NCI-H1436 (cell line): ENCODE measurements around the gene LRRC55.

Experiments
- DNase-seq: peaks from one replicate; lab custom pipeline; 2025; lab: John Stamatoyannopoulos, UW

LRRC55 gene, protein sequence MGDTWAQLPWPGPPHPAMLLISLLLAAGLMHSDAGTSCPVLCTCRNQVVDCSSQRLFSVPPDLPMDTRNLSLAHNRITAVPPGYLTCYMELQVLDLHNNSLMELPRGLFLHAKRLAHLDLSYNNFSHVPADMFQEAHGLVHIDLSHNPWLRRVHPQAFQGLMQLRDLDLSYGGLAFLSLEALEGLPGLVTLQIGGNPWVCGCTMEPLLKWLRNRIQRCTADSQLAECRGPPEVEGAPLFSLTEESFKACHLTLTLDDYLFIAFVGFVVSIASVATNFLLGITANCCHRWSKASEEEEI

GRCh38 chr11:57181678-57182305 lies at the start of gene LRRC55:
LRRC55 (plus strand) TSS chr11:57181953; CDS start chr11:57182023, 70 bp downstream.
- no peak for DNase-seq

GRCh38 chr11:57133366-57134038 lies 48.3 kb upstream of the LRRC55 start:
- no peak for DNase-seq

- DNase-seq, result no peak
Measured at GRCh38 chr11:57134284-57134683, 47.5 kb upstream of the LRRC55 start.

DNA sequence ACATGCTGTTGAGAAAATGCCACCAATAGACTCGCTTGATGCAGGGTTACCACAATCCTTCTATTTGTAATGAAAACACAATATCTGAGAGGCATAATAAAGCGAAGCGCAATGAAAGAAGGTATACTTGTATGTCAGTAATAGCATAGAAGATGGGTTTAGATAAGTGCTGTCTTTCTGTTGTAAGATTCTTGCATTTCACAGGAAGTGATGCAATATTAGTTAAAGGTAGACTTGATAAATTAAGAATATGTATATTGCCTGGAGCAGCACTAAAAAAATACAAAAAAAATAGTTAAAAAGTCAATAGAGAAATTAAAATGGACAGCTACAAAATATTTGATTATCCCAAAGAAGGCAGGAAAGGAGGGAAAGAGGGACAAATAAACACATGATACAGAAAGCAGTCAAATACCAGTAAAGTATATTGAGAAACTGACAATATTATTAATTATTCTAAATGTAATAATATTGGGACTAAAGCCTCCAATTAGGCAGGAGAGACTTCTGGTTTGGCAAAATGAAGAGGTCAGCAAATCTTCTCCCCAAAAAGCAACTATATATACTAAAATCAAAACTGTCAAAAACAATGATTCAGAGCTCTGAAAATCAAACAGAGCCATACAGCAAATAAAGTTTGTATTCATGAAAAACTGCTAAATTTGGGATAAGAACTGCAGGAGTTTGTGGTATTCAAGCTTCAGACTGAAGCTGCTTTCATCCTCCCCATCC lies 46.6 kb upstream of the LRRC55 start:
- DNase-seq, result no peak

GRCh38 chr11:57140568-57140967 lies 41.2 kb upstream of the LRRC55 start:
- no peak for DNase-seq

DNA sequence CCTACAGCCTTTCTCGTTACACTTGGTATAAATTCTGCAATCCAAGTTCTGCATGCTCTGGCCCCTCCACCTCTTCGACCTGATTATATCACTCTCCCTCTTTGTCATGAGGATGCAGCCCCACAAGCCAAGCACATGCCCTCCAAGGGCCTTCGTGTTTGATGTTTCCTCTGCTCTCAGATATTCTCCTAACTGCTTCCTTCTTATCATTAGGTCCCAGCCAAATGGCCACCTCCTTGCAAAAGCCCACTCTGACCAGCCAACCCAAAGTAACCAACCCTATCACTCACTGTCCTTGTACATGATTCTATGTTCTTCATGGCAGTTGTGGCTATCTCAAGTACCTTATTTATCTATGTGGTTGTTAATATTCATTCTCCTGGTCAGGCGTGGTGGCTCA lies 38.3 kb upstream of the LRRC55 start:
- DNase-seq, result no peak

DNA sequence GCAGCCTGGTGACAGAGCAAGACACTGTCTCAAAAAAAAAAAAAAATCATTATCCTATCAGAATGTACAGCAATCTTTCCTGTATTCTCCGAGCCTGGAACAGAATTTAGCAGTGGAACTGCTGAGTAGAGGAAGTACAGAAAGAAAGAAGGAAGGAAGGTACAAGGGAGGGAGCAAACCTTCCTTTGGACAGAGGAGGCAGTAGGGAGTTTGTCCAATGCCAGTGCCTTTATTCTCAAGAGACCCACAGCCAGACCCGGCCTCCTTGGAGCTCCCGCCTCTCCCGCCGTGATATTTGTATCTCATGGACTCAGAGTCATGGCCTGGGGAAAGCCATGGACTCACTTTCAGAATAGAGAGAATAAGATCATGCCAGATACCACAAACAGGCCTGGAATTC lies 37.7 kb upstream of the LRRC55 start:
- no peak for DNase-seq

- DNase-seq, result no peak
Measured at GRCh38 chr11:57144531-57145320, 37.0 kb upstream of the LRRC55 start.

GRCh38 chr11:57146301-57146700 lies 35.5 kb upstream of the LRRC55 start:
- no peak for DNase-seq

GRCh38 chr11:57148621-57149020 lies 33.1 kb upstream of the LRRC55 start:
- no peak for DNase-seq

DNA sequence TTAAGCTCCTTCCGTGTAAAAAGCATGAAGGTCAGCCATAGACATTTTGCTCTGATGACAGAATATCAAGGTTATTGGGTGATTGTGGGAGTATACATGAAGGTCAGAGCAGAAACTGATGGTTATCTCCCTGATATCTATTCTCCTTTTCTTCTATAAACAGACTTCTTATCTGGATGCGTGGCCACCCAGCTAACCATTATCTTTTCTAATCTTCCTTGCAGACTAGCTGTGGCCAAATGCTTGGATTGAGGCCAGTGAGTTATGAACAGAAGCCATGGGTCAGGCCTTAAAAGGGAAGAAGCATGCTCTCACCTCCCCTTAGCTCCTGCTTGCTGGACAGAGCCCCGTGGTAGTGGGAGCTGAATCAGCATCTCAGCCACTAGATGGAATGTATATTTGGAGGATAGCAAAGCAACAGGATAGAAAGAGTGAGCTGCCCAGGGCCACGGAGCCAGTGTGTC lies 31.3 kb upstream of the LRRC55 start:
- no peak for DNase-seq

GRCh38 chr11:57152134-57152533 lies 29.6 kb upstream of the LRRC55 start:
- DNase-seq, result no peak

- DNase-seq, result no peak
Measured at GRCh38 chr11:57153448-57153847, 28.3 kb upstream of the LRRC55 start.

- no peak for DNase-seq
Measured at GRCh38 chr11:57154739-57155138, 27.0 kb upstream of the LRRC55 start.

DNA sequence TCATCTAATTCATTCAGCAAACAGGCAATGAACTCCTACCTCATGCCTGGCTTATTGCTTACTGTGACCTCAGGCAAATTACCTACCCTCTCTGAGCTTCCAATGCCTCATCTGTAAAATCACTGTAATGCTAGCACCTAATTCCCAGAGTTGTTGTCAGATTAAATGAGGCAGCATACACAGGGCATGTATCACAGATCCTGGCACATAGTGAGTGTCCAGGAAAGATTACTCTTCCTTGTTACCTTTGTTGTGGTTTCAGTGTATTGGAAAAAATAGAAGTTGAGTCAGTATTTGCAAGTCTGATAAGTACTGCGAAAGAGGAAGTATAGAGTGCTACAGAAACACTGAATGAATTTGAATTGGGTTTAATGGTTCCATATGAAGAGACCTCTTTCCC lies 26.4 kb upstream of the LRRC55 start:
- no peak for DNase-seq

DNA sequence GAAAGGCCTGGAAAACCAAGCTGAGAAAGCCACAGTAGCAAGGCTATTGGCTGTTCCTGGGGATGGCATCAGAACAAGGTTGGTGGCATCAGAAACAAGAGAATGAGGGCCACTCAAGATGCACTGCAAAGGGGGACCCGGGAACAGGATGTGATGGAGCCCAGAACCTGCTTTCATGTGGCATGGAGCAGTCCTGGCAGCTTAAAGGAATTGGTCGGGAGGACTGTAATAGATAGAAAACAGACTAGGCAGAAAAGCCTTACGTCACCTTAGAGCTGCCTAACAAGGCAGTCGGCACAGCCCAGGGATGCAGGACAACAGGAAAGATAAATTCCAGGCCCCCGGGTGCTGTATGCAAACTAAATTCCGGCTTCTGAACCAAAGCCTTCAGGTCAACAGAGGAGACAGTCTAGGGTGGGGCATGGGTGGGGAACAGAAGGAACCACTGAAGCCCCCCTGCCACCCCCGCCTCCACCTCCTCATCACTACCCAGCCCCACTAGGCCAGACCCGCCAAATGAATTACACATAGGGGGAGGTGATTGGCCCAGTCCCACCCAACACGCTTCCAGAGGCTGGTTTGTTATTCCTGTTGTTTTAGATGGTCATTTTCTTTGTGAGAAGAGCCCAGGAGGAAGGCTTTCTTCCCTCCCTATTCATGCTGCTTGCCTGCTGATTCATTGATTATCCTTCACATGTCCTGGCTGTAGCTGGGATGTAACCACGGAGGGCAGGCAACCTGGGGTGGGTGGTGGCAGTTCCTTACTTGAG lies 25.7 kb upstream of the LRRC55 start:
- no peak for DNase-seq

- no peak for DNase-seq
Measured at GRCh38 chr11:57156928-57157327, 24.8 kb upstream of the LRRC55 start.

GRCh38 chr11:57157624-57158023 lies 24.1 kb upstream of the LRRC55 start:
- DNase-seq, result no peak

DNA sequence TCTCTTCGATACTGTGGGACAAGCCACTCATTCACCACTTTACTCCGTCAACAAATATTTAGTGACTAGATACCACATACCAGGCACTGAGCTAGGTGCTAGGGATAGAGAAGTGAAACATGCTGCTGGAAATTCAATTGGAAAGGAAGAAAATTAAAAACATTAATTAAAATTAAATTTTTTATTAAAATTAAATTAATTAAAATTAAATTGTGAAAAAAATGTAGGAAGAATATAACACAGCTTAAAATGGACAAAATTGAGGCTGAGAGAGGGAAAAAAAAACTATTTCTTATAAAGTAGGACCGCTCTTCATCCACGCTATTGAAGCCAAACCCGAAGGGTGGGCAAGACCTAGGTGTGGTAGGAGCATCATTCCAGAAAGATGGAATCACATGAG lies 23.6 kb upstream of the LRRC55 start:
- no peak for DNase-seq

- no peak for DNase-seq
Measured at GRCh38 chr11:57158599-57158998, 23.2 kb upstream of the LRRC55 start.

DNA sequence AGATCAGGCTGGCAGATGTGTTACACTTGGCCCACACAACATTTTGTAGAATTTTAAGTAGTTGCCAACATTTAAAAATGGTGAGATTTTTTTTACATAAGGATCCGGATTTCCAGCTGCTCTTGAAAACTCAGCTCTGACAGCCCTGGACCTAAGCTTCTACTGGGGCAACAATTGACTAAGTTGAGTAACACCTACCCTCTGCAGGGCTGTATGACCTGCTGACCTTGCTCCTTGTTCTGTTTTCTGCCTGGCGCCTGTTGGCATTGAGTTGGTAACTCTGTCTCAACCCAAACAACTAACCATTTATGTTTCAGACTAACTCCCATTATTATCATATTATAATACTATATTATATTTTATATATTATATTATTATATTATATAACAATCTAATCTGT lies 21.1 kb upstream of the LRRC55 start:
- DNase-seq, result no peak
